ENCODE data around the gene COX6A1. TPM values are rescaled to one million over a fixed set of nuclear protein-coding genes. Genes with fewer than 3 reads are reported as not detected.

COX6A1 gene
- total RNA-seq, 2 experiments from 2014 or later, result 329 to 408 TPM

GRCh38 chr12:120463712-120464111 is 25.8 kb downstream of the COX6A1 start:
- CTCF ChIA-PET, result interaction anchor here (1.3 to 1.7 kb wide), 2 partner anchors 24 to 33 kb away, joined by 4 read pairs; no protein-coding TSS in a partner anchor
- Mint-ChIP-seq H3K4me1 (peaks cover 23% of the 10 kb centered on the region), H3K4me3 (no peak overlapping the region), H3K27ac (no peak overlapping the region), H3K9me3 (ENCODE audit: low read depth) (no peaks in the 10 kb centered on the region), H3K27me3 (no peaks in the 10 kb centered on the region), H3K36me3 (peaks cover 68% of the 10 kb centered on the region)
- DNase-seq, result no peak
- no peak for ATAC-seq

- CTCF ChIA-PET, result interaction anchor here (0.7 to 2.7 kb wide), 13 partner anchors 7 to 1080 kb away, joined by 3 to 23 read pairs (median 5); partner anchors contain the start of genes COX6A1 and DYNLL1
- Mint-ChIP-seq H3K4me1 (peaks cover 30% of the 10 kb centered on the region), H3K4me3 (no peak overlapping the region), H3K36me3 (peaks cover 55% of the 10 kb centered on the region), H3K27ac (peak overlapping the region; percentile 8), H3K27me3 (no peaks in the 10 kb centered on the region), H3K9me3 (ENCODE audit: low read depth) (no peaks in the 10 kb centered on the region)
- DNase-seq (no peak), ATAC-seq (no peak)
Measured at GRCh38 chr12:120465756-120466155, 27.8 kb downstream of the COX6A1 start.

GRCh38 chr12:120466560-120467315 is 28.8 kb downstream of the COX6A1 start:
- H3K4me1 Mint-ChIP-seq, result peaks cover 34% of the 10 kb centered on the region
- ATAC-seq, result no peak
- peak overlapping the region; percentile 14 for H3K27ac Mint-ChIP-seq
- H3K36me3 Mint-ChIP-seq, result peaks cover 52% of the 10 kb centered on the region
- peak overlapping the region; percentile 26 for H3K4me3 Mint-ChIP-seq
- no peaks in the 10 kb centered on the region for H3K9me3 Mint-ChIP-seq (ENCODE audit: low read depth)
- no peaks in the 10 kb centered on the region for H3K27me3 Mint-ChIP-seq
- peak; percentile 60 for DNase-seq
- CTCF ChIA-PET, result interaction anchor here (0.6 to 4.7 kb wide), 20 partner anchors 8 to 1079 kb away, joined by 3 to 30 read pairs (median 5); partner anchors contain the start of genes COX6A1 and DYNLL1

GRCh38 chr12:120467439-120467838 is 29.5 kb downstream of the COX6A1 start:
- Mint-ChIP-seq H3K9me3 (ENCODE audit: low read depth) (no peaks in the 10 kb centered on the region), H3K27ac (peak overlapping the region; percentile 17), H3K4me1 (peaks cover 36% of the 10 kb centered on the region), H3K4me3 (peak overlapping the region; percentile 95), H3K27me3 (no peaks in the 10 kb centered on the region), H3K36me3 (peaks cover 46% of the 10 kb centered on the region)
- ATAC-seq (no peak), DNase-seq (no peak)
- CTCF ChIA-PET, result interaction anchor here (1.0 to 4.7 kb wide), 10 partner anchors 9 to 143 kb away, joined by 3 to 37 read pairs (median 7); partner anchors contain the start of gene COX6A1

GRCh38 chr12:120468325-120468820 is 30.5 kb downstream of the COX6A1 start:
- Mint-ChIP-seq H3K27ac (peak overlapping the region; percentile 84), H3K4me1 (peaks cover 36% of the 10 kb centered on the region), H3K4me3 (peak overlapping the region; percentile 95), H3K9me3 (ENCODE audit: low read depth) (no peaks in the 10 kb centered on the region), H3K27me3 (no peaks in the 10 kb centered on the region), H3K36me3 (peaks cover 37% of the 10 kb centered on the region)
- CTCF ChIA-PET, result interaction anchor here (0.6 to 5.1 kb wide), 17 partner anchors 9 to 1418 kb away, joined by 3 to 37 read pairs (median 7); partner anchors contain the start of genes COQ5, COX6A1, DYNLL1 and POP5
- no peak for ATAC-seq
- peak; percentile 65 for DNase-seq

GRCh38 chr12:120468821-120469449 is 31.0 kb downstream of the COX6A1 start:
- Mint-ChIP-seq H3K9me3 (ENCODE audit: low read depth) (no peaks in the 10 kb centered on the region), H3K27me3 (no peaks in the 10 kb centered on the region), H3K36me3 (peaks cover 32% of the 10 kb centered on the region), H3K4me1 (peaks cover 36% of the 10 kb centered on the region), H3K4me3 (peak overlapping the region; percentile 95), H3K27ac (peak overlapping the region; percentile 88)
- CTCF ChIA-PET, result interaction anchor here (0.7 to 5.1 kb wide), 21 partner anchors 9 to 166 kb away, joined by 3 to 37 read pairs (median 6); partner anchors contain the start of genes COQ5, COX6A1, DYNLL1 and POP5
- DNase-seq (peak; percentile 51), ATAC-seq (peak; percentile 40)

GRCh38 chr12:120469450-120470149 is 31.7 kb downstream of the COX6A1 start, which contains the start of gene SRSF9:
TSS of gene SRSF9 (minus strand) at chr12:120469748. CDS start at chr12:120469609, 139 bp downstream.
- ATAC-seq, result peak; percentile 95
- Mint-ChIP-seq H3K4me1 (peaks cover 36% of the 10 kb centered on the region), H3K36me3 (peaks cover 25% of the 10 kb centered on the region), H3K4me3 (peak within 1 kb of the TSS; percentile 95), H3K27ac (peak within 1 kb of the TSS; percentile 88), H3K9me3 (ENCODE audit: low read depth) (no peaks in the 10 kb centered on the region), H3K27me3 (no peaks in the 10 kb centered on the region)
- CTCF ChIA-PET, result interaction anchor here (0.7 to 5.1 kb wide), 22 partner anchors 8 to 167 kb away, joined by 3 to 37 read pairs (median 6); partner anchors contain the start of genes COQ5, COX6A1, DYNLL1 and POP5
- DNase-seq, result peak; percentile 97

- Mint-ChIP-seq H3K36me3 (peaks cover 19% of the 10 kb centered on the region), H3K27me3 (no peaks in the 10 kb centered on the region), H3K27ac (peak overlapping the region; percentile 88), H3K4me1 (peaks cover 36% of the 10 kb centered on the region), H3K9me3 (ENCODE audit: low read depth) (no peaks in the 10 kb centered on the region), H3K4me3 (peak overlapping the region; percentile 95)
- CTCF ChIA-PET, result interaction anchor here (0.8 to 5.1 kb wide), 16 partner anchors 8 to 168 kb away, joined by 3 to 37 read pairs (median 7); partner anchors contain the start of genes COX6A1, DYNLL1 and SIRT4
- ATAC-seq, result peak; percentile 24
- DNase-seq, result no peak
Measured at GRCh38 chr12:120470150-120470784, 32.4 kb downstream of the COX6A1 start.

- Mint-ChIP-seq H3K9me3 (ENCODE audit: low read depth) (no peaks in the 10 kb centered on the region), H3K27ac (no peak overlapping the region), H3K4me3 (no peak overlapping the region), H3K27me3 (no peaks in the 10 kb centered on the region), H3K36me3 (peaks cover 7% of the 10 kb centered on the region), H3K4me1 (peaks cover 22% of the 10 kb centered on the region)
- no peak for DNase-seq
- CTCF ChIA-PET, result interaction anchor here (0.6 to 5.1 kb wide), 5 partner anchors 10 to 355 kb away, joined by 3 to 29 read pairs (median 3); partner anchors contain the start of gene DYNLL1
- no peak for ATAC-seq
Measured at GRCh38 chr12:120472521-120472920, 34.6 kb downstream of the COX6A1 start.

- peaks cover 13% of the 10 kb centered on the region for H3K4me1 Mint-ChIP-seq
- no peak overlapping the region for H3K27ac Mint-ChIP-seq
- H3K36me3 Mint-ChIP-seq, result peaks cover 2% of the 10 kb centered on the region
- H3K9me3 Mint-ChIP-seq (ENCODE audit: low read depth), result no peaks in the 10 kb centered on the region
- CTCF ChIA-PET, result interaction anchor here (0.9 to 2.3 kb wide), 5 partner anchors 12 to 181 kb away, joined by 3 to 5 read pairs (median 4); partner anchors contain the start of genes DYNLL1 and RNU4-1
- no peak for ATAC-seq
- H3K27me3 Mint-ChIP-seq, result no peaks in the 10 kb centered on the region
- no peak for DNase-seq
- H3K4me3 Mint-ChIP-seq, result no peak overlapping the region
Measured at GRCh38 chr12:120473807-120474615, 36.1 kb downstream of the COX6A1 start.

GRCh38 chr12:120474616-120474960 is 36.7 kb downstream of the COX6A1 start:
- H3K9me3 Mint-ChIP-seq (ENCODE audit: low read depth), result no peaks in the 10 kb centered on the region
- H3K27me3 Mint-ChIP-seq, result no peaks in the 10 kb centered on the region
- H3K36me3 Mint-ChIP-seq, result peaks cover 2% of the 10 kb centered on the region
- ATAC-seq (no peak), DNase-seq (no peak)
- no peak overlapping the region for H3K27ac Mint-ChIP-seq
- peaks cover 13% of the 10 kb centered on the region for H3K4me1 Mint-ChIP-seq
- CTCF ChIA-PET, result interaction anchor here (0.9 to 2.3 kb wide), 4 partner anchors 16 to 182 kb away, joined by 3 to 5 read pairs (median 4); partner anchors contain the start of genes DYNLL1 and RNU4-1
- H3K4me3 Mint-ChIP-seq, result no peak overlapping the region
